ENCODE measurements around the gene FOXRED1.
"Not testable (repeated sequence)": the region's sequence is repeated elsewhere in the genome, so short reads cannot be mapped to it uniquely, and the experiment has no call there.

FOXRED1 gene

GRCh38 chr11:126277780-126278179 is 8.8 kb downstream of the FOXRED1 start:
- no peak for DNase-seq (ENCODE audit: low spot score)

GRCh38 chr11:126279191-126279590 is 10.2 kb downstream of the FOXRED1 start:
- no peak for DNase-seq (ENCODE audit: low spot score)

- DNase-seq (ENCODE audit: low spot score) = no peak
Measured at GRCh38 chr11:126280595-126280994, 11.6 kb downstream of the FOXRED1 start.

GRCh38 chr11:126281245-126281644 is 12.3 kb downstream of the FOXRED1 start:
- DNase-seq (ENCODE audit: low spot score) = no peak

GRCh38 chr11:126281666-126282175 is 12.8 kb downstream of the FOXRED1 start:
- no peak for DNase-seq (ENCODE audit: low spot score)

GRCh38 chr11:126282361-126282735 is 13.4 kb downstream of the FOXRED1 start:
- DNase-seq (ENCODE audit: low spot score) = peak; percentile 58

- DNase-seq (ENCODE audit: low spot score) = peak; percentile 50
Measured at GRCh38 chr11:126282736-126283591, 14.0 kb downstream of the FOXRED1 start, which contains the start of gene TIRAP. TSS of gene TIRAP (plus strand) at chr11:126283093. CDS start at chr11:126290895, 7,802 bp downstream.

- DNase-seq (ENCODE audit: low spot score) = no peak
Measured at GRCh38 chr11:126284829-126285228, 15.9 kb downstream of the FOXRED1 start.

- DNase-seq (ENCODE audit: low spot score) = peak; percentile 69
Measured at GRCh38 chr11:126288237-126288636, 19.3 kb downstream of the FOXRED1 start.

- DNase-seq (ENCODE audit: low spot score) = no peak
Measured at GRCh38 chr11:126290887-126291286, 21.9 kb downstream of the FOXRED1 start.

GRCh38 chr11:126293726-126294125 is 24.8 kb downstream of the FOXRED1 start:
- no peak for DNase-seq (ENCODE audit: low spot score)

- DNase-seq (ENCODE audit: low spot score) = no peak
Measured at GRCh38 chr11:126297004-126297403, 28.1 kb downstream of the FOXRED1 start.

GRCh38 chr11:126303623-126304456 is 34.9 kb downstream of the FOXRED1 start, which contains the start of gene DCPS:
TSS of gene DCPS (plus strand) at chr11:126304060. CDS start at chr11:126304081, 21 bp downstream.
- peak; percentile 91 for DNase-seq (ENCODE audit: low spot score)

GRCh38 chr11:126304457-126305075 is 35.6 kb downstream of the FOXRED1 start:
- DNase-seq (ENCODE audit: low spot score) = no peak

GRCh38 chr11:126305699-126306098 is 36.7 kb downstream of the FOXRED1 start:
- DNase-seq (ENCODE audit: low spot score) = no peak

GRCh38 chr11:126307706-126308105 is 38.8 kb downstream of the FOXRED1 start:
- no peak for DNase-seq (ENCODE audit: low spot score)

GRCh38 chr11:126308271-126308671 is 39.3 kb downstream of the FOXRED1 start:
- DNase-seq (ENCODE audit: low spot score) = peak; percentile 80

- not testable (repeated sequence) for DNase-seq (ENCODE audit: low spot score)
Measured at GRCh38 chr11:126308771-126309170, 39.8 kb downstream of the FOXRED1 start.

GRCh38 chr11:126310200-126310991 is 41.4 kb downstream of the FOXRED1 start:
- DNase-seq (ENCODE audit: low spot score) = peak; percentile 77

GRCh38 chr11:126310992-126311310 is 42.0 kb downstream of the FOXRED1 start:
- DNase-seq (ENCODE audit: low spot score) = no peak

Data from putamen (tissue), 1 donor.